ENCODE measurements around the gene NXPE2. TPM values are rescaled to one million over a fixed set of nuclear protein-coding genes. Genes with fewer than 3 reads are reported as not detected.
A peak's percentile ranks its signal among the peaks of the same experiment; 100 is the strongest.

Gene NXPE2
- total and polyA plus RNA-seq, 5 donors from 2014 or later = not detected

DNA sequence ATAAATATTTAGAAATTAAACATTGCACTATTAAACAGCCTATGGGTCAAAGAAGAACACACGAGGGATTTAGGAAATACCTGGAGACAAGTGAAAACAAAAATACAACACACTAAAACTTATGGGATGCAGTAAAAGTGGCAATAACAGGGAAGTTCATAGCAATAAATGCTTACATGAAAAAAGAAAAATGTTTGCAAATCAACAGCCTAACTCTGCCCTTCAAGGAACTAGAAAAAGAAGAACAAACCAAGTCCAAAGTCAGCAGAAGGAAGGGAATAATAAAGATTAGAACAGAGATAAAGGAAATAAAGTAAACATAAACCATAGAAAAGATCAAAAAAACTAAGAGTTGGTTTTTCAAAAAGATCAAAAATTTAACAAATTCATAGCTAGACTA is 31.6 kb downstream of the NXPE2 start:
- Mint-ChIP-seq H3K4me1 (no peaks in the 10 kb centered on the region), H3K36me3 (no peaks in the 10 kb centered on the region), H3K27ac (no peak overlapping the region), H3K27me3 (no peaks in the 10 kb centered on the region), H3K9me3 (peaks cover 0 to 13% (median 4%) of the 10 kb centered on the region in 7 donors), H3K4me3 (no peak overlapping the region)
- no peaks in the 10 kb centered on the region for H3K4me1 ChIP-seq (ENCODE audit: control insufficient read depth, insufficient read depth, low read length, poor library complexity, severe bottlenecking)
- no peak overlapping the region for H3K4me3 ChIP-seq (ENCODE audit: low read depth, low read length)
- no peak overlapping the region for H3K27ac ChIP-seq (ENCODE audit: insufficient read depth, low read length, poor library complexity, severe bottlenecking)
- no peaks in the 10 kb centered on the region for H3K36me3 ChIP-seq (ENCODE audit: control insufficient read depth, insufficient read depth, low read length)
- no peak for ATAC-seq (ENCODE audit: low read depth in 2 of 2)
- no peaks in the 10 kb centered on the region for H3K27me3 ChIP-seq (ENCODE audit: control insufficient read depth, insufficient read depth, low read length)
- no peak for DNase-seq
- H3K9me3 ChIP-seq (ENCODE audit: control insufficient read depth in 2 of 2, low read length in 2 of 2) = no peaks in the 10 kb centered on the region

DNA sequence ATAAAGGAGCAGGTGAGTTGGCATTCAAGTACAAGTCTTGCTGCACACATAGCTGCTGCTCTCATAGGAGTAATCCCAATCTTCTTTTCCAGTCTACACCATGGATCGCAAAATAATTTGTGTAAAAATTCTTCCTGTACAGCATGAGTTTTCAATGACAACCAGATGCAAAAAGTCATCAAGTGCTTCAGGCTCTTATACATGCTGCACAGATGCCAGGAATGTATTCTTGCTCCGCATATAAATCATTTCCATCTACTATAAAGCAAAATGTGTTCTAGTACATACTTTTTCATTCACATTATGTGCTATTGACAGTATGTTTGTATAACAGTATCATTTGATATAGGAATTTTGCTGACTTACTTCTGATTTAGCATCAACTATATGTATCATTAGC is 35.4 kb downstream of the NXPE2 start:
- Mint-ChIP-seq H3K4me1 (no peaks in the 10 kb centered on the region), H3K4me3 (no peak overlapping the region), H3K9me3 (peaks cover 0 to 13% (median 2%) of the 10 kb centered on the region in 7 donors), H3K36me3 (no peaks in the 10 kb centered on the region), H3K27me3 (peaks cover 1% of the 10 kb centered on the region), H3K27ac (no peak overlapping the region)
- no peaks in the 10 kb centered on the region for H3K4me1 ChIP-seq (ENCODE audit: control insufficient read depth, insufficient read depth, low read length, poor library complexity, severe bottlenecking)
- H3K27me3 ChIP-seq (ENCODE audit: control insufficient read depth, insufficient read depth, low read length) = no peaks in the 10 kb centered on the region
- no peaks in the 10 kb centered on the region for H3K36me3 ChIP-seq (ENCODE audit: control insufficient read depth, insufficient read depth, low read length)
- H3K9me3 ChIP-seq (ENCODE audit: control insufficient read depth in 2 of 2, low read length in 2 of 2) = no peaks in the 10 kb centered on the region
- no peak for DNase-seq
- no peak overlapping the region for H3K27ac ChIP-seq (ENCODE audit: insufficient read depth, low read length, poor library complexity, severe bottlenecking)
- H3K4me3 ChIP-seq (ENCODE audit: low read depth, low read length) = no peak overlapping the region
- ATAC-seq (ENCODE audit: low read depth in 2 of 2) = no peak

DNA sequence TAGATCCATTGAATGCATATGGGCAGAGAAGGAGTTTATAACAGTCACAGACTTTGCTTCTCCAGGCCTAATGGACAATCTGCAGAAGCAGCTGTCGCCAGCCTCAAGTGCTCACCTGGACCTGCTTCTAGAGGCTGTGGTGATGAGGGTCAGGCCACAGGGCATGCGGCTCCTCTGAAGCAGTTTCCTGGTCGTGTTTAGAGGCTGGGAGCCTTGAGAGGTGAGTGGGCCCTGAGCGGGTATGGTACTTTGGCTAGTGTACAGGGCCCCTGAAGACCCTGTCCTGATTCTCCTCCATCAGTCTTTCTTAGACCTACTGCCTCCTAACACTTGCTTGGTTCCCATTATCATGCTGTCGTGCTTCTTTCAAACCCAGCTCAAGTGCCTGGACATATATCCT is 41.2 kb downstream of the NXPE2 start:
- H3K27me3 ChIP-seq (ENCODE audit: control insufficient read depth, insufficient read depth, low read length) = peaks cover 2% of the 10 kb centered on the region
- no peaks in the 10 kb centered on the region for H3K36me3 ChIP-seq (ENCODE audit: control insufficient read depth, insufficient read depth, low read length)
- Mint-ChIP-seq H3K4me1 (no peaks in the 10 kb centered on the region), H3K4me3 (no peak overlapping the region), H3K36me3 (no peaks in the 10 kb centered on the region), H3K27ac (no peak overlapping the region), H3K27me3 (peaks cover 8% of the 10 kb centered on the region), H3K9me3 (peaks cover 0 to 3% (median 0%) of the 10 kb centered on the region in 7 donors)
- H3K9me3 ChIP-seq (ENCODE audit: control insufficient read depth in 2 of 2, low read length in 2 of 2) = no peaks in the 10 kb centered on the region
- DNase-seq = no peak
- ATAC-seq (ENCODE audit: low read depth in 2 of 2) = no peak
- H3K4me1 ChIP-seq (ENCODE audit: control insufficient read depth, insufficient read depth, low read length, poor library complexity, severe bottlenecking) = no peaks in the 10 kb centered on the region
- no peak overlapping the region for H3K4me3 ChIP-seq (ENCODE audit: low read depth, low read length)
- H3K27ac ChIP-seq (ENCODE audit: insufficient read depth, low read length, poor library complexity, severe bottlenecking) = no peak overlapping the region

DNA sequence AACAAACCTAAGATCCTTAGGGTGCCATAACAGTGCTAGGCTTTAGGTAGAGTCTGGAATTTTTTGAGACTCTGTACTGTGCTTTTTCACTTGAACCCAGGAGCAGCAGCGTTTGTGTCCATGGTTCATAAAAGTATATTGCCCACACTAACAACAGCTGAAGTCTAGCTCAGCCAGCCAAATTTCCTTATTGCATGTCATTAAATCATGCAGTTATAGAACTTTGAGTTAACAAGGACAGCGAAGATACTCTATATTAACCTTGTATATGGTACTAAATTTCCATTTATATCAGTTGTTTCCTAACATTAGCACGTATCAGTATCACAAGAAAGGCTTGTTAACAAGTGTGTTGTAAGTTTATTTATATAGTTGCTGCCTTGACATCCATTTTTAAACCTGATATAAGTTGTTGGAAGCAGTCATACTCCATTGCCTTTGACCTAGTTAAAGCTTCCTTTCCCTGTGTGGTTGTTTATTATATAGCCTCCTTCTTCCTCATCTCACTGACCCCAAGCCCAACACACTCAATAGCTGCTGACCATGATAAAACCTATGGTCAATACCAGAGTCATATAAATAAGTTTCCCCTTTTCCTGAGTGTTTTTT is 46.7 kb downstream of the NXPE2 start:
- Histone ChIP-seq H3K27ac (ENCODE audit: insufficient read depth, low read length, poor library complexity, severe bottlenecking) (no peak overlapping the region), H3K27me3 (ENCODE audit: control insufficient read depth, insufficient read depth, low read length) (peaks cover 5% of the 10 kb centered on the region), H3K4me3 (ENCODE audit: low read depth, low read length) (no peak overlapping the region), H3K36me3 (ENCODE audit: control insufficient read depth, insufficient read depth, low read length) (no peaks in the 10 kb centered on the region), H3K4me1 (ENCODE audit: control insufficient read depth, insufficient read depth, low read length, poor library complexity, severe bottlenecking) (no peaks in the 10 kb centered on the region), H3K9me3 (ENCODE audit: control insufficient read depth in 2 of 2, low read length in 2 of 2) (no peaks in the 10 kb centered on the region)
- ATAC-seq (ENCODE audit: low read depth in 2 of 2) = no peak
- Mint-ChIP-seq H3K27ac (no peak overlapping the region), H3K4me1 (no peaks in the 10 kb centered on the region), H3K27me3 (peaks cover 13% of the 10 kb centered on the region), H3K4me3 (no peak overlapping the region), H3K36me3 (no peaks in the 10 kb centered on the region), H3K9me3 (peaks cover 0 to 7% (median 1%) of the 10 kb centered on the region in 7 donors)
- DNase-seq = no peak

DNA sequence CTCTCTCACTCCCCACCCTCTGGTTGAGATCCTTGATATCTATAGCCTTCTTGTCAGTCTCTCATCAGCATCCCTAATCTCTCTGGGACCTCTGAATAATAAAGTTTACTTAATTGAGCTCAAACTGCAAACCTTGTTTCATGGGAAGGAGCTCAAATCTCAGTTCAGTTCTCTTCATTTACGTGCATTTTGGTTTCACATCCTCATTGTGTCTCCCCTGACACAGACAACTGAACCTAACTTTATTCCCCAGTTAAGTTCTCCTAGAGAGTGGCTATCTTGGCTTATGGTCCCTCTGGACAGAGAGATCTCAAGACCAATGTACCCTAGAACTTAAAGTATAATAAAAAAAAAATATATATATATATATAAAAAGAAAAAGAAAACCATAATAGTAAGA is 47.3 kb downstream of the NXPE2 start:
- H3K4me1 Mint-ChIP-seq = no peaks in the 10 kb centered on the region
- peaks cover 0 to 7% (median 1%) of the 10 kb centered on the region in 7 donors for H3K9me3 Mint-ChIP-seq
- Histone ChIP-seq H3K27ac (ENCODE audit: insufficient read depth, low read length, poor library complexity, severe bottlenecking) (no peak overlapping the region), H3K4me3 (ENCODE audit: low read depth, low read length) (no peak overlapping the region), H3K4me1 (ENCODE audit: control insufficient read depth, insufficient read depth, low read length, poor library complexity, severe bottlenecking) (no peaks in the 10 kb centered on the region), H3K36me3 (ENCODE audit: control insufficient read depth, insufficient read depth, low read length) (no peaks in the 10 kb centered on the region), H3K27me3 (ENCODE audit: control insufficient read depth, insufficient read depth, low read length) (peaks cover 5% of the 10 kb centered on the region), H3K9me3 (ENCODE audit: control insufficient read depth in 2 of 2, low read length in 2 of 2) (no peaks in the 10 kb centered on the region)
- no peak overlapping the region for H3K4me3 Mint-ChIP-seq
- H3K36me3 Mint-ChIP-seq = no peaks in the 10 kb centered on the region
- H3K27me3 Mint-ChIP-seq = peaks cover 19% of the 10 kb centered on the region
- no peak overlapping the region for H3K27ac Mint-ChIP-seq
- DNase-seq (no peak), ATAC-seq (ENCODE audit: low read depth in 2 of 2) (no peak)

DNA sequence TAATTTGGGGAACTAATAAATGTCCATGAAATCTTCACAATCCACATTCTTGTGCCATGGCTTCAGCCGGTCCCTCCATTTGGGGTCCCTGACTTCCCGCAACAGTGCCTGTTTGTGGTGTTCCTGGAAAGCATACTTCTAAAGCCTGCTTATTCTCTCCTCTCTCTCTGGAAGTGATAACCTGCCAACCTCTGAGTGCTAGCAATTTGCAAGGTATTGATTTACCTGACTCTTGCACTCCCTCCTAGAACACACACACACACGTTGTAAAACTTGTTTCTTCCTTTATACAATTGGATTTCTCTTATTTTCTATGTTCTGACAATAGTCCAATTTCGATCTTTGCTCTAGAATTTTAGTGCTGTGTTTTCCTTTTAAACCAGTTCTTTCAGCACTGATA is 58.5 kb downstream of the NXPE2 start:
- DNase-seq = no peak
- no peaks in the 10 kb centered on the region for H3K36me3 ChIP-seq (ENCODE audit: control insufficient read depth, insufficient read depth, low read length)
- no peaks in the 10 kb centered on the region for H3K36me3 Mint-ChIP-seq

DNA sequence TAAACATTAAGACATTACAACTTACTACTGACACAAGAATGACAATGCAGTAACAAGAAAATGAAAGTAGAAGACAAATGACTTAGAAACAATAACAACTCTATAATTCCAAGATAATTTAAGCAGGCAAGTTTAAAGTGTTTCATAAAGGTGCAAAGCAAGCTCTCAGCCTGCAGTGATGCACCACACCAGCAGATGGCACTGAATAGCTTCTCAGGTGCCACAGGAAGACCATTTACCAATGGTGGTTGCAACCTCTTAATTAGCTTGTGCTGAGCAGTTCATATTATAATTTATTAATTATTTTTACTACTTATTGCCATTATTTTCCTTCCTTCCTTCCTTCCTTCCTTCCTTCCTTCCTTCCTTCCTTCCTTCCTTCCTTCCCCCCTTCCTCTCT is 60.6 kb downstream of the NXPE2 start:
- Histone ChIP-seq H3K27ac (ENCODE audit: insufficient read depth, low read length, poor library complexity, severe bottlenecking) (no peak overlapping the region), H3K36me3 (ENCODE audit: control insufficient read depth, insufficient read depth, low read length) (no peaks in the 10 kb centered on the region), H3K27me3 (ENCODE audit: control insufficient read depth, insufficient read depth, low read length) (no peaks in the 10 kb centered on the region), H3K4me3 (ENCODE audit: low read depth, low read length) (no peak overlapping the region), H3K9me3 (ENCODE audit: control insufficient read depth in 2 of 2, low read length in 2 of 2) (no peaks in the 10 kb centered on the region), H3K4me1 (ENCODE audit: control insufficient read depth, insufficient read depth, low read length, poor library complexity, severe bottlenecking) (no peaks in the 10 kb centered on the region)
- no peak for ATAC-seq (ENCODE audit: low read depth in 2 of 2)
- peaks cover 0 to 6% (median 0%) of the 10 kb centered on the region in 7 donors for H3K9me3 Mint-ChIP-seq
- no peaks in the 10 kb centered on the region for H3K36me3 Mint-ChIP-seq
- H3K27me3 Mint-ChIP-seq = peaks cover 10% of the 10 kb centered on the region
- DNase-seq = peak in 2 of 3 donors; percentile 9 to 60
- H3K4me3 Mint-ChIP-seq = no peak overlapping the region
- H3K27ac Mint-ChIP-seq = no peak overlapping the region
- no peaks in the 10 kb centered on the region for H3K4me1 Mint-ChIP-seq

More for the DNA sequence above, 58.5 kb downstream of the NXPE2 start:
- no peak overlapping the region for H3K4me3 Mint-ChIP-seq
- peaks cover 10% of the 10 kb centered on the region for H3K27me3 Mint-ChIP-seq
- H3K4me1 Mint-ChIP-seq = no peaks in the 10 kb centered on the region
- ATAC-seq (ENCODE audit: low read depth in 2 of 2) = no peak
- Histone ChIP-seq H3K4me1 (ENCODE audit: control insufficient read depth, insufficient read depth, low read length, poor library complexity, severe bottlenecking) (no peaks in the 10 kb centered on the region), H3K27me3 (ENCODE audit: control insufficient read depth, insufficient read depth, low read length) (no peaks in the 10 kb centered on the region), H3K9me3 (ENCODE audit: control insufficient read depth in 2 of 2, low read length in 2 of 2) (no peaks in the 10 kb centered on the region), H3K4me3 (ENCODE audit: low read depth, low read length) (no peak overlapping the region), H3K27ac (ENCODE audit: insufficient read depth, low read length, poor library complexity, severe bottlenecking) (no peak overlapping the region)
- H3K9me3 Mint-ChIP-seq = peaks cover 0 to 4% (median 0%) of the 10 kb centered on the region in 7 donors
- no peak overlapping the region for H3K27ac Mint-ChIP-seq

DNA sequence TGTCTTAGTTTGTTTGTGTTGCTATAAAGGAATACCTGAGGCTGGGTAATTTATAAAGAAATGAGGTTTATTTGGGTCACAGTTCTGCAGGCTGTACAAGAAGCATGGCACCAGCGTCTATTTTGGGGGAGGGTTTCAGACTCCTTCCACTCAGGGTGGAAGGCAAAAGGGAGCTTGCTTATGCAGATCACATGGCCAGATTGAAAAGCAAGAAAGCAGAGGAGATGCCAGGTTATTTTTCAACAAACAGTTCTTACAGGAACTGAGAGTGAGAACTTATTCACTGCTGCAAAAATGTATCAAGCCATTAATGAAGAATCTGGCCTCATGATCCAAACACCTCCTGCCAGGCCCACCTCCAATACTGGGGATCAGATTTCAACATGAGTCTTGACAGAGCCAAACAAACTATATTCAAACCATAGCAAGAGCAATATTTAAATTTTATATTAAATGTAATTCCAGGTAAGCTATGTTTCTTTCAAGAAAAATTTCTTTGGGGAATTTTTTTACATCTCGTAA is 66.9 kb downstream of the NXPE2 start:
- Mint-ChIP-seq H3K36me3 (no peaks in the 10 kb centered on the region), H3K27me3 (peaks cover 13% of the 10 kb centered on the region), H3K9me3 (peaks cover 0 to 6% (median 2%) of the 10 kb centered on the region in 7 donors), H3K4me3 (no peak overlapping the region), H3K4me1 (no peaks in the 10 kb centered on the region), H3K27ac (no peak overlapping the region)
- Histone ChIP-seq H3K27me3 (ENCODE audit: control insufficient read depth, insufficient read depth, low read length) (no peaks in the 10 kb centered on the region), H3K4me3 (ENCODE audit: low read depth, low read length) (no peak overlapping the region), H3K9me3 (ENCODE audit: control insufficient read depth in 2 of 2, low read length in 2 of 2) (no peaks in the 10 kb centered on the region), H3K27ac (ENCODE audit: insufficient read depth, low read length, poor library complexity, severe bottlenecking) (no peak overlapping the region), H3K4me1 (ENCODE audit: control insufficient read depth, insufficient read depth, low read length, poor library complexity, severe bottlenecking) (no peaks in the 10 kb centered on the region), H3K36me3 (ENCODE audit: control insufficient read depth, insufficient read depth, low read length) (no peaks in the 10 kb centered on the region)
- DNase-seq = no peak
- no peak for ATAC-seq (ENCODE audit: low read depth in 2 of 2)

Measured in CD4-positive, CD25-positive, alpha-beta regulatory T cell (primary cell).